SK-N-MC (cell line): ENCODE data around the gene MADD.

Experiments
- EZH2 ChIP-seq: fragments of 200-600 bp; sonication (generic); IDR thresholded peaks from one replicate; pipeline ENCODE4 v1.6.1; 2017; ENCODE audit warnings: antibody characterized with exemption
- POLR2AphosphoS5 ChIP-seq: IDR thresholded peaks from 2 replicates; pipeline ENCODE4 v1.6.1; 2012; ENCODE audit warnings: mild to moderate bottlenecking, low read depth, low read length, borderline replicate concordance

- TF ChIP-seq EZH2 (no peak), POLR2AphosphoS5 (no peak)
Observed at GRCh38 chr11:47340980-47341775, 71.2 kb downstream of the MADD start.
